CD4-positive, alpha-beta memory T cell (primary cell): ENCODE data around the gene HAS3. TPM values are rescaled to one million over a fixed set of nuclear protein-coding genes. Genes with fewer than 3 reads are reported as not detected.
"Not testable (repeated sequence)": the region's sequence is repeated elsewhere in the genome, so short reads cannot be mapped to it uniquely, and the experiment has no call there.

Source experiments
- CTCF ChIA-PET: fragments of 350-600 bp; sonication (Branson Sonifier 250); formaldehyde crosslinking; loops from one replicate; lab custom pipeline; 2021; ENCODE audit warnings: inconsistent platforms; ENCODE audit not compliant: partially characterized antibody; lab: Charles Lee
- POLR2A ChIA-PET: fragments of 350-600 bp; sonication (Branson Sonifier 250); formaldehyde crosslinking; loops from one replicate; lab custom pipeline; 2021; ENCODE audit not compliant: partially characterized antibody; lab: Charles Lee
- DNase-seq, 5 donors: peaks; one replicate each; pipeline versions ENCODE4 v3.0.0 to v3.0.0-alpha.2; 2020 to 2022; ENCODE audit warnings: mixed read lengths in 1 of 5
- H3K27ac ChIP-seq: one replicate; pipeline ENCODE4 v1.7.0; 2013; ENCODE audit warnings: low read depth, low read length
- H3K27me3 ChIP-seq: 2 replicates; pipeline ENCODE4 v1.7.0; 2013; ENCODE audit warnings: mild to moderate bottlenecking, low read length, moderate library complexity; ENCODE audit not compliant: insufficient read depth
- H3K36me3 ChIP-seq: 2 replicates; pipeline ENCODE4 v1.7.0; 2013; ENCODE audit warnings: mild to moderate bottlenecking, low read length, moderate library complexity; ENCODE audit not compliant: insufficient read depth
- H3K4me1 ChIP-seq: 2 replicates; pipeline ENCODE4 v1.7.0; 2013; ENCODE audit warnings: mild to moderate bottlenecking, low read length, moderate library complexity; ENCODE audit not compliant: insufficient read depth
- H3K4me3 ChIP-seq, 2 donors: one replicate each; pipeline ENCODE4 v1.7.0; 2013; ENCODE audit warnings: low read length in 2 of 2, mild to moderate bottlenecking in 1 of 2
- H3K9me3 ChIP-seq, 2 donors: one replicate each; pipeline ENCODE4 v1.7.0; 2013; ENCODE audit warnings: low read length in 2 of 2, control low read depth in 1 of 2; ENCODE audit not compliant: control insufficient read depth in 1 of 2
- H3K27ac Mint-ChIP-seq, 7 donors: one replicate each; pipeline ENCODE4 v1.8.0; 2020 to 2021; ENCODE audit warnings: mixed read lengths in 7 of 7, mild to moderate bottlenecking in 6 of 7, inconsistent platforms in 3 of 7, moderate library complexity in 3 of 7
- H3K27me3 Mint-ChIP-seq, 2 donors: one replicate each; pipeline ENCODE4 v1.8.0; 2020 to 2021; ENCODE audit warnings: mixed read lengths in 2 of 2
- H3K36me3 Mint-ChIP-seq, 2 donors: one replicate each; pipeline ENCODE4 v1.8.0; 2020 to 2021; ENCODE audit warnings: mixed read lengths in 2 of 2, inconsistent platforms in 1 of 2, mild to moderate bottlenecking in 1 of 2
- H3K4me1 Mint-ChIP-seq, 4 donors: one replicate each; pipeline ENCODE4 v1.8.0; 2020 to 2021; ENCODE audit warnings: mixed read lengths in 4 of 4, mild to moderate bottlenecking in 1 of 4
- H3K4me3 Mint-ChIP-seq, 8 donors: one replicate each; pipeline ENCODE4 v1.8.0; 2020 to 2021; ENCODE audit warnings: mixed read lengths in 8 of 8, mild to moderate bottlenecking in 7 of 8, moderate library complexity in 6 of 8, inconsistent platforms in 3 of 8
- H3K9me3 Mint-ChIP-seq, 8 donors: one replicate each; pipeline ENCODE4 v1.8.0; 2020 to 2021; ENCODE audit warnings: mixed read lengths in 8 of 8, mild to moderate bottlenecking in 5 of 8, inconsistent platforms in 3 of 8, moderate library complexity in 1 of 8
- intact Hi-C: fragments of 100-400 bp; cut with micrococcal nuclease; formaldehyde crosslinking; loops from one replicate; pipeline ENCODE4 v1.15.1; 2023
- polyA plus RNA-seq, 2 donors: library from polyadenylated mRNA; unstranded; fragments of 300-500 nt; fragmentation: Illumina TruSeq; gene quantifications; one replicate each; pipeline ENCODE4 v1.2.3, GENCODE V29; 2021
- total RNA-seq, 2 experiments: library from RNA; stranded (reverse); gene quantifications; one replicate each; pipeline ENCODE4 v1.2.3, GENCODE V29; 2021

Gene HAS3
- 1 to 10 TPM; 2.7 to 3.3 TPM for total RNA-seq
- under 1 TPM in 1 of 2 donors, not detected in 1; 0.07 TPM for polyA plus RNA-seq

GRCh38 chr16:69105501-69106361, at the start of gene HAS3:
Gene HAS3 (plus strand): TSS chr16:69105653. CDS start chr16:69109396, 3,743 bp downstream.
- Mint-ChIP-seq H3K9me3 (no peaks in the 10 kb centered on the region), H3K27me3 (peaks cover 19 to 30% of the 10 kb centered on the region in 2 donors), H3K36me3 (peaks cover 15 to 16% of the 10 kb centered on the region in 2 donors), H3K4me3 (peak within 1 kb of the TSS; percentile 82 to 96 (median 88)), H3K27ac (peak within 1 kb of the TSS in 1 of 7 donors; percentile 45), H3K4me1 (peaks cover 5 to 21% (median 14%) of the 10 kb centered on the region in 4 donors)
- intact Hi-C loops: no loop called here
- peak within 1 kb of the TSS in 1 of 2 donors; percentile 45 for H3K4me3 ChIP-seq
- H3K27me3 ChIP-seq: peaks cover 15% of the 10 kb centered on the region
- peak in 4 of 5 donors; percentile 14 to 31 (median 20) for DNase-seq
- H3K36me3 ChIP-seq: no peaks in the 10 kb centered on the region
- H3K9me3 ChIP-seq: no peaks in the 10 kb centered on the region
- no peak within 1 kb of the TSS for H3K27ac ChIP-seq
- H3K4me1 ChIP-seq: peaks cover 15% of the 10 kb centered on the region
- CTCF ChIA-PET: interaction anchor here (1.3 kb wide), 1 partner anchor 18 kb away, joined by 5 read pairs; no protein-coding TSS in a partner anchor
- POLR2A ChIA-PET: interaction anchor here (0.8 kb wide), 1 partner anchor 25 kb away, joined by 3 read pairs; no protein-coding TSS in a partner anchor

GRCh38 chr16:69055980-69056379, 49.5 kb upstream of the HAS3 start:
- Histone ChIP-seq H3K27me3 (no peaks in the 10 kb centered on the region), H3K9me3 (no peaks in the 10 kb centered on the region), H3K4me1 (no peaks in the 10 kb centered on the region), H3K27ac (no peak overlapping the region), H3K36me3 (no peaks in the 10 kb centered on the region), H3K4me3 (no peak overlapping the region)
- ChIA-PET POLR2A (no interaction called here), CTCF (no interaction called here)
- no peaks in the 10 kb centered on the region for H3K4me1 Mint-ChIP-seq
- peaks cover 3 to 19% of the 10 kb centered on the region in 2 donors for H3K36me3 Mint-ChIP-seq
- H3K4me3 Mint-ChIP-seq: no peak overlapping the region
- no peaks in the 10 kb centered on the region for H3K27me3 Mint-ChIP-seq
- intact Hi-C loops: no loop called here
- DNase-seq: no peak
- H3K9me3 Mint-ChIP-seq: no peaks in the 10 kb centered on the region
- no peak overlapping the region for H3K27ac Mint-ChIP-seq

- intact Hi-C loops: no loop called here
- Mint-ChIP-seq H3K27me3 (no peaks in the 10 kb centered on the region), H3K36me3 (peaks cover 3 to 19% of the 10 kb centered on the region in 2 donors), H3K4me1 (no peaks in the 10 kb centered on the region), H3K27ac (no peak overlapping the region), H3K4me3 (no peak overlapping the region), H3K9me3 (no peaks in the 10 kb centered on the region)
- Histone ChIP-seq H3K27ac (no peak overlapping the region), H3K9me3 (no peaks in the 10 kb centered on the region), H3K4me3 (no peak overlapping the region), H3K4me1 (no peaks in the 10 kb centered on the region), H3K36me3 (no peaks in the 10 kb centered on the region), H3K27me3 (no peaks in the 10 kb centered on the region)
- ChIA-PET POLR2A (no interaction called here), CTCF (no interaction called here)
- no peak for DNase-seq
Observed at GRCh38 chr16:69056421-69056820, 49.0 kb upstream of the HAS3 start.

GRCh38 chr16:69057400-69058378, 47.8 kb upstream of the HAS3 start:
- no peaks in the 10 kb centered on the region for H3K4me1 ChIP-seq
- H3K36me3 ChIP-seq: no peaks in the 10 kb centered on the region
- no peaks in the 10 kb centered on the region for H3K27me3 Mint-ChIP-seq
- H3K27ac Mint-ChIP-seq: peak overlapping the region in 3 of 7 donors; percentile 19 to 66 (median 43)
- intact Hi-C loops: no loop called here
- DNase-seq: no peak
- CTCF ChIA-PET: no interaction called here
- no peak overlapping the region for H3K4me3 Mint-ChIP-seq
- H3K4me1 Mint-ChIP-seq: no peaks in the 10 kb centered on the region
- peaks cover 3 to 19% of the 10 kb centered on the region in 2 donors for H3K36me3 Mint-ChIP-seq
- POLR2A ChIA-PET: no interaction called here
- H3K27ac ChIP-seq: no peak overlapping the region
- no peak overlapping the region for H3K4me3 ChIP-seq
- no peaks in the 10 kb centered on the region for H3K27me3 ChIP-seq
- H3K9me3 ChIP-seq: no peaks in the 10 kb centered on the region
- no peaks in the 10 kb centered on the region for H3K9me3 Mint-ChIP-seq

- CTCF ChIA-PET, H3K4me1 ChIP-seq, intact Hi-C loops, H3K27me3 ChIP-seq, H3K4me1 Mint-ChIP-seq, H3K27me3 Mint-ChIP-seq, H3K36me3 ChIP-seq, H3K4me3 Mint-ChIP-seq, H3K4me3 ChIP-seq, H3K9me3 Mint-ChIP-seq, DNase-seq, POLR2A ChIA-PET, H3K9me3 ChIP-seq, H3K27ac Mint-ChIP-seq, H3K27ac ChIP-seq: not testable (repeated sequence)
- peaks cover 16% of the 10 kb centered on the region in 2 donors for H3K36me3 Mint-ChIP-seq
Observed at GRCh38 chr16:69063491-69063890, 42.0 kb upstream of the HAS3 start.

GRCh38 chr16:69064124-69064763, 41.2 kb upstream of the HAS3 start:
- H3K27me3 ChIP-seq: no peaks in the 10 kb centered on the region
- peaks cover 16 to 18% of the 10 kb centered on the region in 2 donors for H3K36me3 Mint-ChIP-seq
- H3K27me3 Mint-ChIP-seq: no peaks in the 10 kb centered on the region
- no peak overlapping the region for H3K4me3 ChIP-seq
- H3K4me1 ChIP-seq: no peaks in the 10 kb centered on the region
- H3K9me3 Mint-ChIP-seq: no peaks in the 10 kb centered on the region
- no peaks in the 10 kb centered on the region for H3K4me1 Mint-ChIP-seq
- intact Hi-C loops: no loop called here
- H3K36me3 ChIP-seq: no peaks in the 10 kb centered on the region
- H3K4me3 Mint-ChIP-seq: no peak overlapping the region
- ChIA-PET CTCF (no interaction called here), POLR2A (no interaction called here)
- H3K27ac ChIP-seq: no peak overlapping the region
- no peak overlapping the region for H3K27ac Mint-ChIP-seq
- H3K9me3 ChIP-seq: no peaks in the 10 kb centered on the region
- no peak for DNase-seq
